NCI-H1930 (cell line): ENCODE data around the gene TEX44.
"Not testable (repeated sequence)": the region's sequence is repeated elsewhere in the genome, so short reads cannot be mapped to it uniquely, and the experiment has no call there.

Source experiments
- DNase-seq, 2 experiments: peaks; one replicate each; lab custom pipeline; 2025; lab: John Stamatoyannopoulos, UW

TEX44 gene

DNA sequence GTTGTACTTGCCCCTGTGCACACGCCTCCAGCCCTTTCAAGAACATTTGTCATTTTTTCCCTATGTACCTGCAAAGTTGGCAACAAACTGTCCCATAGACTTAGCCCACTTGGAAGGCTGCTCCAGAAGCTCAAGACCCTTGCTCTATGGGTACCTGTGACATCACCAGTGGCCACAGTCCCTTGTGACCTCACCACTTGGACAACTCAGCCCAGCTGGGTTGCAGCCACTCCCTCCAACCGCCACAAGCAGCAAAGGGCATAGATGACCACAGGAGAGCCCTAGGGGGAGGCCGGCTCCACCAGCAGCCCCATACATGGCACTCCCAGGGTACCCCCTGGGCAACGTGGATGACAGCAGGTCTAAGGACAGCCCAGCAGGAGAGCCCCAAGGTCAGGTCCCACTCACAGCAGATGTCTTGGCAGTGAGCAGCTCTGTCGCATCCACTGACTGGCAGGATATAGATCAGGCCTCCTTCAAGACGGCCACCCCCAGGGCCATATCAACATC is at the start of gene TEX44:
Gene TEX44, plus strand, starts transcription at position 229 of the 510 bp plus-strand sequence. Its CDS starts 88 bp downstream, at position 317.
- DNase-seq, result no peak

DNA sequence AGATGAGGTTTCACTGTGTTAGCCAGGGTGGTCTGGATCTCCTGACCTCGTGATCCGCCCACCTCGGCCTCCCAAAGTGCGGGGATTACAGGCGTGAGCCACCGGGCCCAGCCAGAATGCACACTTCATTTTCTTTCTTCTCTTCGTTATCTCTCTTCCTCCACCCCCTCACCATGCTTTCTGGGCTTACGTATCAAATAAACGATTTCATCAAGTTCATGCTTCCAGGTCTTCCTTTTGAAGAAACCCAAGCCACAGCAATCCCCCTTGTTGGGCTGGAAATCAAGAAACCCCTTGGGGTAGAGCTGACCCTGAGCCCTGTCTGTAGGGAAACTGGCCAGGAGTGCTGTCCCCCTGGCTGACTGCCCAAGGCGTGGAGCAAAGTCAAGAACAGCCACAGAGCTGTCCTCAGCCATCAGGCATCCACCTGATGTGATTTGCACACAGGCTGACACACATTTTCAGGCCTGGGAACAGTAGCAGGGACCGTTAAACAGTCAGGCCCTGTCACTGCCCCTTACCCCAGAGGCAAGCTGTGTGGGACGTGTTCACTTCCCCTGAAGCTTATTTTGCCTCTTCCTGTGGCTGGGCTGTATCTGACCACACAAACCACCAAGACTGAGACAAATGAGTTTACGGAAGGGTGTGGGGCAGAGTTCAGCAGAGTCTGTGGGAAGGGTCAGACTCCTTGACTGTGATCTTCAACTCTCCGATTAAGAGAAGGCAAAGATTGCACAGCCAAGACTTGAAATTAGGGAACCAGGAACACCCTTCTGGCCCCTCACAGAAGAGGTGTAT is 47.4 kb upstream of the TEX44 start:
- no peak for DNase-seq

DNA sequence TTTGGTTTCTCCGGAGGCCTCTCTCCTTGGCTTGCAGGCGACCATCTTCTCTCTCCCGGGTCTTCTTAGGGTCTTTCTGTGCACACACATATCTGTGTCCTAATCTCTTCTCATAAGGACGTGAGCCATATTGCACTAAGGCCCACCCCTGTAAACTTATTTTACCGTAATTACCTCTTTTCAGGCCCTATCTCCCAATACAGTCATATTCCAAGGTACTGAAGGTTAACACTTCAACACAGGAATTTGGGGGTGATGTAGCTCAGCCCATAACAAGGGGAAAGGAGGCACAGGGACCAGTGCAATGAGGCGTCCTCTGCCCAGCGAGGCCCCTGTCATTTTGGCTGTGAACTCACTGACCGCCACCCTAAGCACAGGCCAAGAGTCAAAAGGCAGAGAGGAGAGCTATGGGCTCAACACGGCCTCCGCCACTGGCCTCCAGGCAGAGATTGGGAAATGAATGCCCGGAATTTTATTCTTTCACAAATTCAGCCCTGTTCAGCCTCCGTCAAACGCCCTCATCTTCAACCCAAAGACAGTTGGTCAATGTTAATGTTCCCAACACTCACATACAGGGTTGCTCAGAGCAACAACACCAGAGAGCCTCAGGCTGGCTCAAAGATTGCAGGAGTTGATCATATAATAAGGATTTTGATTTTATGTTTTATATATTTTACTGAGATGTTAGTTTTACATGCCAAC is 46.5 kb upstream of the TEX44 start:
- no peak for DNase-seq

DNA sequence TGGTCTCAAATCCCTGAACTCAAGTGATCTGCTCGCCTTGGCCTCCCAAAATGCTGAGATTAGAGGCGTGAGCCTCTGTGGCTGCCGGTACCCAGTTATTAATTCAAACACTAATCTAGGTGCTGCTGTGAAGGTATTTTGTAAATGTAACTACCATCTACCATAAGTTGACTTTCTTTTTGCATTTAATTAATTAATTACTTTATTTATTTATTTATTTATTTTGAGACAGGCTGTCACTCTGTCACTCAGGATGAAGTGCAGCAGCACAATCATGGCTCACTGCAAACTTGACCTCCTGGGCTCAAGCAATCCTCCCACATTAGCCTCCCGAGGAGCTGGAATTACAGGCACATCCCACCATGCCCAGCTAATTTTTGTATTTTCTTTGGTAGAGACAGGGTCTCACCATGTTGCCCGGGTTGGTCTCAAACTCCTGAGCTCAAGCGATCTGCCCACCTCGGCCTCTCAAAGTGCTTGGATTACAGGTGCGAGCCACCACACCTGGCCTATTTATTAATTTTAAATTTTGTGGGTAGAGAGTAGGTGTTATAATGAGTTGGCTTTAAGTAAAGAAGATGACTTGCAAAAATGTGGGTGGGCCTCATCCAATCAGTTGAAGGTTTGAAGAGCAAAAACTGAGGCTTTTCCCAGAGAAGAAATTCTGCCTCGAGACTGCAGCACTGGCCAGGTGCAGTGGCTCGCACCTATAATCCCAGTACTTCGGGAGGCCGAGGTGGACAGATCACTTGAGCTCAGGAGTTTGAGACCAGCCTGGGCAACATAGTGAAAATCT is 45.2 kb upstream of the TEX44 start:
- DNase-seq, result no peak

DNA sequence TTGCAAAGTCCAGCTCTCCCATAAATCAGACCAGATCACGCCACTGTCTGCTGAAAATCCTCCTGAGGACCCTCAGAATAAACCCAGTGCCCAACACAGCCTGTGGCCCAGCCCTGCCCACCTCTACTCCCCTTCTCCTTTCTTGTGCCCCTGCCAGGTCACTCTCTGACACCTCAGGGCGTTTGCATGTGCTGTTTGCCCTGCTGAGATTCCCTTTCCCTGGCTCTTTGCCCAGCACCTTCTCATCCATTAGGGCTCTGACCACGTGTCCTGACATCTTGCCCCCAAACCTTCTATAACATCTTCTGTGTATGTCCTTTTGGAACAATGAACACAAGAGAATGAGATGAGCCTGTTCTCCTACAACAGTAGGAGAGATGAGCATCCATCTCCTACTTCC is 43.9 kb upstream of the TEX44 start:
- no peak for DNase-seq

DNA sequence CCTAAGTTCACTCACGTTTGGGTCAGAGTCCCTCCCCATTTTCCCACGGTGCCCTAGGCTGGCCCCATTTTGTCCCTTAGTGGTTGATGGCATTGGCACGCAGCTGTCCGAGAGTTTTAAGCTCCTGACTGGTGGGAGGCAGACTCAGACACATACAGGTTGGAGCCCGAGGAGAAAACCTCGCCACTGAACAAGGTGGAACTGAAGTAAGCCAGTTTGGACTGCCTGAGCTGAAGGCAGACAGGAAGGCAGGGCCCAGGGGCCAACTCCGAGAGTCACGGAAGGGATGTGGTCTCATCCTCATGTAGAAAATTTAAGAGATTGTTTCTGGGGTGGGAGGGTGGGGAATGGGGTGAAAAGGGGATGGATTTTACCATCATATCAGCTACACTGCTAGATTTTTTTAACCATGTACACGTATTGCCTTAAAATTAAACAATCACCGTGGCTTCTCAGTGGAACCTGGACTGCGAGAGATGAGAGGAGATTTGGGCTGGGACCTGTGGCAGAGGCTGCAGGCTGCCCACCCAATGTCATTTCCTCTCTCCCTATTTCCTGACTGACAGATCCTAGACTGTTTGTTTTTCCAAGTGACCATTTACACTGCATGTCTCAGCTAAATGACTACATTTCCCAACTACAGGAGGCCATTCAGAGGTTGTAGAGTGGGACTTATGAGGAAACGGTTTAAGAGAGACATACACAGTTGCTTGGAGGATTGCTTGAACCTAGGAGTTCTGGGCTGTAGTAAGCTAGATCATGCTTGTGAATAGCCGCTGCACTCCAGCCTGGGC is 43.0 kb upstream of the TEX44 start:
- DNase-seq, result no peak

DNA sequence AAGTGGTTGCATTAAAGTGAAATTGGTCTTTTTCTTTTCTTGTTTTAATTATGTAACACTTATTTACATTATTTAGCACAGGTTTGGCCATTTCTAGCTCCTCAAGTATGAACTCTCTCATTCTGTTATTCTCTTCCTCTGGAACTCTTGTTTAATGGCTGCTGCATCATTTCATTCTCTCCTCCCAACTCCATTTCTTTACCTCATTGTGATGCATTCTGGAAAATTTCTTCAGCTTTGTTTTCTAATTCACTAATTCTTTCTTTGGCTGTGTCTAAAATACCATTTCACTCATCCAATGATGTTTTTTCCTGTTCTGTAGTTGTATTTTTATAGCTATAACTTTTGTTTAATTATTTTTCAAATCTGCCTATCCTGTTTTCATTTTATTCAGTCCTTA is 39.9 kb upstream of the TEX44 start:
- no peak for DNase-seq

DNA sequence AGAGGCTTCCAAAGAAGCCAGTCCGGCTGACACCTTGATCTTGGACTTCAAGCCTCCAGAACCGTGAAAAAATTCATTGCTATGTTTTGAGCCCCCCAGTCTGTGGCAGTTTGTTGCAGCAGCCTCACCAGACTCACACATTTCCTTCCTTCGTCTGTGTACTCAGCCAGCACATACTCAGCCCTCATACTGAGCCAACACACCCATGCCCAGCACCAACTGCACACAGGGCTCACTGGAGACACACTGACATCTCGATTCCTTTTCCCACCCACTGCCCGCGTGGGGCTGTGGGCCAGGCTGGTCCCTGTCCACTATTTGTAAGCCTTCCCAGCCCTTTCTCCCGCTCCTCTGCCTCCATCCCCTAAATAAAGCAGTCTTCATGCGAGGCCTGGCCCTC is 38.3 kb upstream of the TEX44 start:
- DNase-seq, result no peak

DNA sequence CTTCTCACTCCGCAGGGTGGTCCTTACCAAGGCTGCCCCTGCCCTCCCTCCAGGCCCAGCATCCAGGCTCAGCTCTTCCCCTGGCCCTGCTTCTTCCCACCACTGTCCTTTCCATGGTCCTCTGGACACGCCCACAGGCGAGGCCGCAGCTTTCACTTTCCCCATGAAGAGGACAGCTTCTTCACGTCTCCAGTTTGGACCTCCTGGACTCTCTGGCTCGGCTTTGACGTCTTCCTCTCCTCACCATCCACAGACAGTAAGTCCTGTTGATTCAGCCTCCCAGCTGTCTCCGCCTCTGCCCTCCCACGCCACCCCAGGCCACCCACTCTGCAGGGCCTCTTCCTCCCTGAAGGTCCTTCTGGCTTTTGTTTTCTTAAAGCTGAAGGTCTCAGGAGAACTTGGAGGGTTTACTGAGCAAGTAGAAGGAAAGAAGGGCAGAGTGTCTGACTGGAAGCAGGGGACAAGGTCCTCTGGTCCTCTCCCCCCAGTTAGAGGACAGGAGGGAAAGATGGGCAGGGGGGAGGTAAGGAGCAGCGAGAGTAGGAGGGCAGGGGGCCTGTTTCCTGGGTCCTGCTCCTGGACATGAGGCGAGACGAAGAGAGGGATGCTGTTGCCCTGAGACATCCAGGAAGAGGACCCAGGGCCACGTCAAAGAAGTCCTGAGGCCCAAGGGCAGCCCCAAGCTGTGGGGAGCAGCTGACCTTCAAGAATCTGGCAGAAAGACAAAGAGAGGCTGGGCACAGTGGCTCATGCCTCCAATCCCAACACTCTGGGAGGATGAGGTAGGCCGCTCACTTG is 37.7 kb upstream of the TEX44 start:
- no peak for DNase-seq

DNA sequence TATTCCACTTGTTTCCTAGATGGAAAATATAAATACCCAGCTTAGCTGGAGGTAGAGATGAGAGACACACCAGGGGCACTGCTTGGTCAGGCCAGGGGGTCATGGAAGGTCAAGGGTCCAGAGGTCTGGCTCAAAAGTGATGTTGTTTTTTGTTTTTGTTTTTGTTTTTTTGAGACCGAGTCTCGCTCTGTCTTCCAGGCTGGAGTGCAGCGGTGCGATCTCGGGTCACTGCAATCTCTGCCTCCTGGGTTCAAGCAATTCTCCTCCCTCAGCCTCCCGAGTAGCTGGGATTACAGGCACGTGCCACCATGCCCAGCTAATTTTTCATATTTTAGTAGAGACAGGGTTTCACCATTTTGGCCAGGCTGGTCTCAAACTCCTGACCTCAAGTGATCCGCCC is 36.2 kb upstream of the TEX44 start:
- not testable (repeated sequence) for DNase-seq

DNA sequence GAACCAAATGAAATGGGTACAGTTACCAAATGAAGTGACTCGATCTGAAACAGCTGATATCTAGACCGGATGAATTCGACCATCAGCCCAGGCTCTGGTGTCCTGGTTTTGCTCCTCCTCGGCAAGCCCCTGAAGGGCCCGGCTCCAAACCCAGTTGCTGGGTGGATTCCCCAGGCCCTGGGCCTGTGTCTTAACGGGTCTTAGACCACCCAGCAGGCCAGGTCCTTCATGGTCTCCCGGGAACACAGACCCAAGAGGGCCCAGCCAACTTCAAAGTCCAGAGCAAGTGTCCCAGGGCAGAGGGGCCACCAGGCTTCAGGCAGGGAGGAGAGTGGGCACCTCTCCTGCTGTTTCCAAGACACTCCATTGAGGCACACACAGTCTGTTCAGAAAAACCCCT is 35.7 kb upstream of the TEX44 start:
- no peak for DNase-seq

DNA sequence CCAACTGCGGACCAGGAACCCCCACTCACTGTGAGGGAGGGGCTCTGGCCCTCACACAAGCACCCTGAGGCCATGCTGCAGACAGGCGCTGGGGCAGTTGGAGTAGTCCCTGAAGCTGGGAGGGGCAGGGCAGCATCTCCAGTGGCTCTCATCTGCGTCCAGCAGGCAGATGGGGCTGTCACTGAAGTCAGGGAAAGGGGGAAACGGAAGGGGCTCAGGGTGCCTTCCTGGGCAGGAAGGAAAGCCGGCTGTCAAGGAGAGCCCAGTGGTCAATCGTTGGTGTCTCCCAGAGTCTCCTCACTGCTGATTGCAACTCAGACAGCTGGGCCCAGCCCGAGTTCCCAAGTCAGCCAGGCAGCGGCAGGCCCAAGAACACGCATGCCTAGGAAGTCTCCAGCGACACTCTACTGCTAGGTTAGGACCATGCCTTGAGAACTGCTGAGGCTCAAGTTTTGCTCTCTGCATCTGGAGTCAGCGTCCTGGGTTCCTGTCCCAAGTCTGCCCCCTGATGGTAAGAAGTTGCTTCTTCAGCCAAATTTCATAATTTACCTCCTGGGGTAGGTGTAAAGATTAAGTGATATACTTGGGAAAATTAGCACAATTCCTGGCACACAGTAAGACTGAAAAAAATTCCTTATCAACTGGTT is 35.0 kb upstream of the TEX44 start:
- peak in 1 of 2 experiments; percentile 31 for DNase-seq

DNA sequence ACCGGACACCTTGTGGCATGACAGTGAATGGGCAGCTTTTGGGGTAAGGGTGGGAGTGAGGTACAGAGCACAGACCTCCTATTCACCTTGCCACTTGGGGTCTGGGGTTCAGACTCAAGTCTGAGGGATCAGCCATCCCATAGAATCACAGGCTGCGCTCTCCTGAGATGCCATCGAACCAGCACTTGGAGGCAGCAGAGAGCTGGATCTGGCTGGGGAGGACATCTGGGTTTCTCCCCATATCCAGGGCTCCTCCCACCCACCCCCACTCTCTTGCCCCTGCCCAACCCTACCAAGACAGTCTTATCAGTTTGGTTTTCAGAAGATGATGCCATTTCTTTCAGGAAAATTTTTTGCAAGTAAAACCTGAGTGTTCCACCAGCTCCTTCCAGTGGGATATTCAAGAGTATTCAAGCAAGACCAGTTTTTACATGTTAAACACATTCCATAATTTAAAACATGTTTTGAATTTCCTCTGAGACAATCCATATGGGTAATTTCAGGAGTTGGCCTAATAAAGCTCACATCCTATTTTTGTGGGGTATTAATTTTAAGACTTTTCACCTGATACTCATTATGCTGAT is 29.2 kb upstream of the TEX44 start:
- DNase-seq, result peak; percentile 18 to 37

DNA sequence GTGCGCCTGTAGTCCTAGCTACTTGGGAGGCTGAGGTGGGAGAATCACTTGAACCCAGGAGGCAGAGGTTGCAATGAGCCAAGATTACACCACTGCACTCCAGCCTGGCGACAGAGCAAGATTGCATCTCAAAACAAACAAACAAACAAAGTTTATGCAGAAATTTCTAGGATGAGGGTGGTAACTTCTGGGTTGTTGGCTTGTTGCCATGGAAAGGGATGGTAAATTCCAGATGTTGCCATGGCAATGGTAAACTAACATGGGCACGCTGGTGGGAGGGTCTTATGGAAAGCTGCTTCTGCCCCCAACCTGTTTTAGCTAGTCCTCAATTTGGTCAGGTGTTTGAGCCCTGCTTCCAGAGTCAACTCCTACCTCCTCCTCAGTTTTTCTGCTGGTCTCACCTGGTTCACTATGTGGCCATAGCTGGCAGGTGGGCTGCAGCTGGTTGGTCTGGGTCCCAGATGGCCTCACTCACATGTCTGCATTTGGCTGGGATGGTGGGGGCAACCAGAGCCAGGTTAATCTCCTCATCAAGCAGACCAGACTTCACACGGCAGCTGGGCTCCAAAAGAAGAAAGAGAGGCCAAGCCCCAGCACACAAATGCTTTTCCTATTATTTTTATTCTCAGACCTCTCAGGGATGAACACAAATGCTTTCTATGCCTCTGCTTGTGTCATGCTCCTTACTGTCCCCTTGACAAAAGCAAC is 26.6 kb upstream of the TEX44 start:
- DNase-seq, result no peak

DNA sequence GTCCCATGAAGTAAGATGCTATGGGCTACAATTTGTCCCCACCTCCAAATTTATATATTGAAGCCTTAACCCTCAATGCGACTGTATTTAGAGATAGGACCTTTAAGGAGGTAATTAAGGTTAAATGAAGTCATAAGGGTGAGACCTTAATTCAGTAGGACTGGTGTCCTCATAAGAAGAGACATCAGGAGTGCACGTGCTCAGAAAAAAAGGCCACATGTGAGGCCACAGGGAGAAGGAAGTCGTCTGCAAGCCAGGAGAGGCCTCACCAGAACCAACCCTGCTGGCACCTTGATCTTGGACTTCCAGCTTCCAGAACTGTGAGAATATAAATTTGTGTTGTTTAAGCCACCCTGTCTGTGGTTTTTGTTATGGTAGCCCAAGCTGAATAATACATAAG is 25.5 kb upstream of the TEX44 start:
- DNase-seq, result no peak

DNA sequence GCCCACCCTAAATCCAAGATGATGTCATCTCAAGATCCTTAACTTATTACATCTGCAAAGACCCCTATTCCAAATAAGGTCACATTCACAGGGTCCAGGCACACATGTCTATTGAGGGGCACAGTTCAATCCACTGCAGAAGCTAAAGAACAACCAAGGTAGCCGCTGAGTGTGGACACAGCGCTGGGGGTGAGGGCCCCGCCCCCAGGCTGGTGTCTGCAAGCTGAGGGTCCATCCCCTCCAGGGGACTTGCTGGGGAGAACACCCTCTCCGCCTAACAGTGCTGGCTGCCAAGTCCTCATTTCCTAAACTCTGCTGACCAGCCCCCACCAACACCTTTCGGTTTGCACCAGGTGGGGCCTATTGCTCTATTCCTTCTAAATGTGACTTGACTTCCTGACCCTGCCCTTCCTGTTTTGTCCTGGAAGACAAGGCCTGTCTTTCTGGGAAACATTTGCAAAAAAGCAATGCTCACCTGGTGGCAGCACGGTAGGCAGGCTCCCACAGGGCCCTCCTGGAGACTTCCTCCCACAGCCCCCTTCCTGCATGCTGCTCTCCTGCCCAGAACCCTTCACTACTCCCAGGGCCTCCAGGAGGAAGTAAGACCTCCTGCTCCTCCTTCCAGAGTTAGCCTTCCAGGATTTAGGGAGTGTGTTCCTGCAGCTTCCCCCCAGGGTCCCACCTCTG is 24.4 kb upstream of the TEX44 start:
- no peak for DNase-seq

DNA sequence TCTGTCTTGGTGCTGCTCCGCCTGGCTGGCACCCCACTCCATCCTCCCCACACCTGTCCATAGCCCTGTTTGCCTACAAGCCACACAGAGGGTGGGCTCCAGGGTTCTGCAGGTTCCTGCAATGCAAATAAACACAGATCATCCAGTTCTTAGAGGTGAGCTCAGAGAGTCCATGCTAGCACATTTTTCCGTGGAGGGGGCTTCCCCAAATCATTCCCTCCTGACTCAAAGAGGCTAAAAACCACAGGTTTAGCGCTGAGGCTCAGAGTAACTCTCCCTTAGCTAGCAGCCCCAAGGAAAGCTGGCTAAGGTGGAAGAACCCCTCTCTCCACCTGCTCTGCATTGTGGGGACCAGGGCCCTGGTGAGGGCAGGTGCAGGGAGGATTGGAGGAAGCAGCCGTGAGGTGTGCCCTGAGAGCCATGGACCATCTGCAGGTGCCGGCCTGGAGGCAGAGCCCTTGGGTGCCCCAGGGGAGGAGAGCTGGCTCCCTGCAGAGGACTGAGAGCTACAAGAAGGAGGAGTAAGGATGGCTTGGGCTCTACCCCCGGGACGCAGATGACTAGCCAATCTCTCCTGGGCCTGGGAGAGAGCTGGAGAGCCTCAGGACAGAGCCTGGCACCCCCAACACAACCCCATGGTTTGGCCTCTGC is 23.8 kb upstream of the TEX44 start:
- no peak for DNase-seq

DNA sequence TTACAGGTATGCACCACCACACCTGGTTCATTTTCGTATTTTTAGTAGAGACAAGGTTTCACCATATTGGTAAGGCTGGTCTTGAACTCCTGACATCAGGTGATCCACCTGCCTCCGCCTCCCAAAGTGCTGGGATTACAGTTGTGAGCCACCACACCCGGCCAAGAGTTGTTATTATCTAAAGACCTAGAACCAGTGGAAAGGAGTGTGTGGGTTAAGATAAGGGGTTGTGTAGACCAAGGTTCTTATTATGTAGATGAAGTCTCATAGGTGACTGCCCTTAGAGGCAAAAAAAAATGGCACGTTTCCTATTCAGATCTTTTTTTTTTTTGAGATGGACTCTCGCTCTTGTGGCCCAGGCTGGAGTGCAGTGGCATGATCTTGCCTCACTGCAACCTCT is 21.7 kb upstream of the TEX44 start:
- DNase-seq, result not testable (repeated sequence)
